HG03196 (cell line): ENCODE measurements around the gene ANKRD22.

ENCODE experiments used
- ATAC-seq: cut with Tn5 transposase; IDR thresholded peaks from one replicate; pipeline ENCODE4 v1.9.1; 2021; ENCODE audit not compliant: unreplicated experiment

ANKRD22 gene

GRCh38 chr10:88802523-88803285 is 48.9 kb downstream of the ANKRD22 start, which contains the start of gene LIPM:
LIPM (plus strand) TSS chr10:88802730; CDS start chr10:88802897, 167 bp downstream.
- no peak for ATAC-seq

DNA sequence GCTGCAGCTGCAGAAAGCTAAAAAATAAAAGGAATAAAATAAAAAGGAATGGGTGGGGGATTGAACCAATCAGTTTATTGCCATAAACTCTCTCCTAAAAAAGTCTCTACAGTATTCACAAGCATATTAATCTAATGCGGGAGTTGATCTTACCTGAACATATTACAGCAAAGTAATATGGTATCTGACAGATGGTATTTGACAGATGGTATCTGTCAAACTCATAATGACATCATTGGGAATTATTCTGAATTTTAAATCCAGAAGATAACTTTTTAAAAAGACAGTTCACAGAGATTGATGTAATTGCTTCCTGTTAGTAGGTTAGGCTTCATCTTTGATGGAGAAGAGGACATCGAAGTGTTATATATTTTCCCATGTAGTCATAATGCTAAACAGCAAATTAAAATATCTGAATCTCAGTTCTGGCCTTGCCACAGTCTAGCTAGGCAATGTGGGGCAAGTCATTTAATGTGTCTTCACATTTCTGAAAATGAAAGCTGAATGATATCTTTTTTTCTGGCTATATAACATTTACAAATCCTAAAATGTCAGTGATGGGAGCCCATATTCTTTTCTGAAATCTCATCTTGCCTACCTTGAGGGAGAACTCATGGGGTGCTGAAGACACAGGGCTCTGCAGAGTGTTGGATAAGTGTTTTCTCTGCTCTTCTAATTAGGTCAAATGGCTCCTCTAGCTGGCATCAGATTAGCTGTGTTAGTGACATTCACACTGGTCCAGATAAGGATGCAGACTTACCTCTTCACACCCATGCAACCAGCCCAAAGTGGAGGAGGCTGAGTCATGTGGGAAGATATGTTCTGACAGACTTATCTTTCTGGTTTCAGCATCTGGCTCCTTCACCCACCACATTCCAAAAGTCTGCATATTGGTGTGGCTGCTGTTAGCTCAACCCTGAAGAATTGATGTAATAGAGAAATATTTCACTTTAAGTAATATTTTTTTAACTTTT is 51.2 kb downstream of the ANKRD22 start:
- ATAC-seq = no peak

DNA sequence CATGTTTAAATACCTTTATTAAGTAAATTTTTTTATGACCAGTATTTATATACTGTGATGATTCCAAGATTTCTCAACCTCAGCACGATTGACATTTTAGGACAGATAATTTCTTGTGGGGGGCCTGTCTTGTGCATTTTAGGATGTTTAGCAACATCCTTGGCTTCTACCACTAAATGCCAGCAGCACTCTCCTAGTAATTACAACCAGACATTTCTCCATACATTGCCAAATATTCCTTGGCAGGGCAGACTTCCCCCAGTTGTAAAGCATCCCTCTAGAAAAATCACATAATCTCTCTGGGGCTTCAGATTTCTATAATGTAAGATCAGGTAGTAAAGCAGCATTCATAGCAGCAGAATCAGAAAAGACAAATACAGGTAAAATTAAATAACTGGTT is 56.9 kb downstream of the ANKRD22 start:
- no peak for ATAC-seq

- no peak for ATAC-seq
Measured at GRCh38 chr10:88793712-88794299, 57.8 kb downstream of the ANKRD22 start.

GRCh38 chr10:88792661-88793060 is 59.0 kb downstream of the ANKRD22 start:
- no peak for ATAC-seq

DNA sequence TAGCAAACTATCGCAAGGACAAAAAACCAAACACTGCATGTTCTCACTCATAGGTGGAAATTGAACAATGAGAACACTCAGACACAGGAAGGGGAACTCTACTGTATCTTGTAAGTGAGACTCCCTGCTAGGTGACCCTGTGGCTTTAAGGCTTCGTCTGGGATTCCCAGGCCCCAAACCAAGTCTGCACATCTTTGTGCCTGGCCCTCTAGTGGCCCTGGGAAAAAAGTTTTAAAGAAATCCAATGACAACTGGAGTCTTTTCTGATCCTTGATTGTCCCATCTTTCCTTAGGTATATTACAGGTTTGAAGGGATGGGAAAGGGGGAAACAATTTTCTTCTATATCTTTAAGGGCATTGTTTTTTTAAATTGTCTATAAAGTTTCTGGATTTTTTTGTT is 59.7 kb downstream of the ANKRD22 start:
- no peak for ATAC-seq

DNA sequence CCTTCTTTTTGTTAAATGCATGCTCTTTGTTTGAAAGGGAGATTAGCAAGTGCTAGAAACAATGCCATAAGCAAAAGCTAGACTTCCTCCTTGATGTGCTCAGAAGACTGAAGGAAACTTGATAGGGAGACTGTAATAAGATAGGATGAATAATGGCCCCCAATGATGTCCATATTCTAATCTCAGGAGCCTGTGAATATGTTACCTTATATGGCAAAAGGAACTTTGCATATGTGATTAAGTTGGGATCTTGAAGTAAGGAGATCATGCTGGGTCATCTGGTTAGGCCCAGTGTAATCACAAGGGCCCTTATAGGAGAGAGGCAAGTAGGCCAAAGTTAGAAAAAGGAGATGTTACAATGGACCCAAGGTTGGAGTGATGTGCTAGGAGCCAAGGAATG is 62.7 kb downstream of the ANKRD22 start:
- no peak for ATAC-seq

GRCh38 chr10:88787463-88787862 is 64.2 kb downstream of the ANKRD22 start:
- no peak for ATAC-seq

- no peak for ATAC-seq
Measured at GRCh38 chr10:88786032-88786770, 65.4 kb downstream of the ANKRD22 start.

GRCh38 chr10:88783724-88784123 is 67.9 kb downstream of the ANKRD22 start:
- no peak for ATAC-seq

- no peak for ATAC-seq
Measured at GRCh38 chr10:88782222-88782621, 69.4 kb downstream of the ANKRD22 start.

GRCh38 chr10:88781206-88781605 is 70.4 kb downstream of the ANKRD22 start:
- ATAC-seq = no peak
